22Rv1 (cell line): Measurements from ENCODE around the gene EPM2A.

Source experiments
- CTCF ChIP-seq: fragments of 450-650 bp; IDR thresholded peaks from 2 replicates; pipeline ENCODE4 v1.5.1; 2017; ENCODE audit warnings: mild to moderate bottlenecking
- ZFX ChIP-seq: fragments of 450-650 bp; IDR thresholded peaks from 2 replicates; pipeline ENCODE4 v1.6.1; 2017; ENCODE audit warnings: antibody characterized with exemption, borderline replicate concordance

- TF ChIP-seq CTCF = no peak
- TF ChIP-seq ZFX = no peak
Observed at GRCh38 chr6:145729887-145730286, 5.4 kb downstream of the EPM2A start.
